PC-9 (cell line): ENCODE results near the gene ATXN1. TPM values are rescaled to one million over a fixed set of nuclear protein-coding genes. Genes with fewer than 3 reads are reported as not detected.

Experiments
- BruUV-seq: library from RNA; stranded (reverse); fragments of 400-500 nt; replicated peaks from 2 replicates; lab custom pipeline; 2021; lab: Mats Ljungman, UMichigan
- CTCF ChIA-PET: fragments of 300-600 bp; sonication (Branson Sonifier 250); formaldehyde crosslinking; loops from one replicate; lab custom pipeline; 2022; ENCODE audit warnings: antibody characterized with exemption; lab: Charles Lee
- POLR2A ChIA-PET: fragments of 300-600 bp; sonication (Branson Sonifier 250); formaldehyde crosslinking; loops from one replicate; lab custom pipeline; 2022; ENCODE audit warnings: antibody characterized with exemption; ENCODE audit not compliant: unreplicated experiment; lab: Charles Lee
- DNase-seq, 2 experiments: peaks; one replicate each; pipeline versions ENCODE4 v3.0.0 to v3.0.0-alpha.2; 2015 to 2022; ENCODE audit warnings: mixed read lengths in 1 of 2
- H2AFZ ChIP-seq: fragments of 200-600 bp; sonication (generic); 2 replicates; pipeline ENCODE4 v1.8.1; 2017; ENCODE audit warnings: antibody characterized with exemption
- H3F3A ChIP-seq: fragments of 200-600 bp; sonication (generic); 2 replicates; pipeline ENCODE4 v1.8.1; 2017; ENCODE audit warnings: antibody characterized with exemption, mild to moderate bottlenecking, low read depth; ENCODE audit not compliant: insufficient read depth
- H3K27ac ChIP-seq: fragments of 200-600 bp; sonication (generic); 2 replicates; pipeline ENCODE4 v1.6.1; 2016; ENCODE audit warnings: mixed run types
- H3K27me3 ChIP-seq: fragments of 200-600 bp; sonication (generic); 2 replicates; pipeline ENCODE4 v1.6.1; 2016; ENCODE audit warnings: low read depth, mixed run types; ENCODE audit not compliant: insufficient read depth
- H3K36me3 ChIP-seq: fragments of 200-600 bp; sonication (generic); 2 replicates; pipeline ENCODE4 v1.6.1; 2016; ENCODE audit warnings: low read depth, mixed run types
- H3K4me1 ChIP-seq: fragments of 200-600 bp; sonication (generic); replicated peaks from 2 replicates; pipeline ENCODE4 v1.6.1; 2016; ENCODE audit warnings: mixed run types; ENCODE audit not compliant: insufficient read depth
- H3K4me2 ChIP-seq: fragments of 200-600 bp; sonication (generic); 2 replicates; pipeline ENCODE4 v1.6.1; 2017; ENCODE audit warnings: mixed run types
- H3K4me3 ChIP-seq: fragments of 200-600 bp; sonication (generic); 2 replicates; pipeline ENCODE4 v1.6.1; 2016; ENCODE audit warnings: mixed run types
- H3K79me2 ChIP-seq: fragments of 200-600 bp; sonication (generic); 2 replicates; pipeline ENCODE4 v1.6.1; 2017; ENCODE audit warnings: low read depth, mixed run types
- H3K9me2 ChIP-seq: fragments of 200-600 bp; sonication (generic); 2 replicates; pipeline ENCODE4 v1.8.1; 2017; ENCODE audit warnings: mild to moderate bottlenecking; ENCODE audit not compliant: insufficient read depth
- H3K9me3 ChIP-seq: fragments of 200-600 bp; sonication (generic); 2 replicates; pipeline ENCODE4 v1.8.1; 2016; ENCODE audit warnings: low read depth; ENCODE audit not compliant: insufficient read depth
- H4K20me1 ChIP-seq: fragments of 200-600 bp; sonication (generic); 2 replicates; pipeline ENCODE4 v1.8.1; 2017; ENCODE audit not compliant: insufficient read depth
- CTCF ChIP-seq: fragments of 200-600 bp; sonication (generic); conservative IDR thresholded peaks from 2 replicates; pipeline ENCODE4 v1.6.1; 2017; ENCODE audit warnings: mixed run types, antibody characterized with exemption, mild to moderate bottlenecking, moderate library complexity
- EZH2 ChIP-seq: fragments of 200-600 bp; sonication (generic); IDR thresholded peaks from 2 replicates; pipeline ENCODE4 v1.8.0; 2017; ENCODE audit warnings: antibody characterized with exemption, low read depth
- intact Hi-C: fragments of 100-400 bp; cut with micrococcal nuclease; formaldehyde crosslinking; loops from one replicate; pipeline ENCODE4 v1.10.0; 2022; ENCODE audit not compliant: unreplicated experiment
- total RNA-seq: library from RNA; stranded (reverse); gene quantifications from 2 replicates; pipeline ENCODE4 v1.2.3, GENCODE V29; 2021

ATXN1 gene
- total RNA-seq, 1 experiment from 2014 or later, result 42.7 TPM

- H3K4me3 ChIP-seq, result no peak overlapping the region
- H3K27me3 ChIP-seq, result no peaks in the 10 kb centered on the region
- no TSS peak for BruUV-seq
- no peaks in the 10 kb centered on the region for H3K36me3 ChIP-seq
- H4K20me1 ChIP-seq, result no peaks in the 10 kb centered on the region
- no peaks in the 10 kb centered on the region for H3K79me2 ChIP-seq
- H3K9me3 ChIP-seq, result no peaks in the 10 kb centered on the region
- H3K4me2 ChIP-seq, result no peak overlapping the region
- intact Hi-C loops, result no loop called here
- no peak for TF ChIP-seq CTCF
- no peak for TF ChIP-seq EZH2
- no peak overlapping the region for H3K27ac ChIP-seq
- no peaks in the 10 kb centered on the region for H3K9me2 ChIP-seq
- CTCF ChIA-PET, result no interaction called here
- POLR2A ChIA-PET, result no interaction called here
- H3K4me1 ChIP-seq, result peaks cover 6% of the 10 kb centered on the region
- no peak overlapping the region for H2AFZ ChIP-seq
- DNase-seq, result no peak
- no peaks in the 10 kb centered on the region for H3F3A ChIP-seq
Observed at GRCh38 chr6:16441262-16441661, 320.0 kb downstream of the ATXN1 start.

GRCh38 chr6:16440636-16441212 is 320.5 kb downstream of the ATXN1 start:
- intact Hi-C loops, result no loop called here
- ChIA-PET CTCF (no interaction called here), POLR2A (no interaction called here)
- no peaks in the 10 kb centered on the region for H3F3A ChIP-seq
- H3K27ac ChIP-seq, result no peak overlapping the region
- TF ChIP-seq CTCF (no peak), EZH2 (no peak)
- no peak overlapping the region for H2AFZ ChIP-seq
- DNase-seq, result no peak
- H3K4me3 ChIP-seq, result no peak overlapping the region
- H3K4me1 ChIP-seq, result peaks cover 6% of the 10 kb centered on the region
- H3K27me3 ChIP-seq, result no peaks in the 10 kb centered on the region
- H4K20me1 ChIP-seq, result no peaks in the 10 kb centered on the region
- H3K79me2 ChIP-seq, result no peaks in the 10 kb centered on the region
- no peaks in the 10 kb centered on the region for H3K9me2 ChIP-seq
- BruUV-seq, result no TSS peak
- no peak overlapping the region for H3K4me2 ChIP-seq
- no peaks in the 10 kb centered on the region for H3K9me3 ChIP-seq
- no peaks in the 10 kb centered on the region for H3K36me3 ChIP-seq

- no peaks in the 10 kb centered on the region for H3F3A ChIP-seq
- H3K27ac ChIP-seq, result peak overlapping the region; percentile 62
- no peaks in the 10 kb centered on the region for H4K20me1 ChIP-seq
- peak overlapping the region; percentile 21; the same call in 1 of the 2 replicates for H3K4me2 ChIP-seq
- BruUV-seq, result no TSS peak
- H3K27me3 ChIP-seq, result no peaks in the 10 kb centered on the region
- no peaks in the 10 kb centered on the region for H3K79me2 ChIP-seq
- no peak overlapping the region for H3K4me3 ChIP-seq
- no peaks in the 10 kb centered on the region for H3K36me3 ChIP-seq
- peak in 1 of 2 experiments; percentile 25 for DNase-seq
- no peak overlapping the region for H2AFZ ChIP-seq
- no peaks in the 10 kb centered on the region for H3K9me2 ChIP-seq
- no peaks in the 10 kb centered on the region for H3K9me3 ChIP-seq
- H3K4me1 ChIP-seq, result peaks cover 6% of the 10 kb centered on the region
- ChIA-PET CTCF (interaction anchor here (0.6 kb wide), 1 partner anchor 745 kb away, joined by 8 read pairs; no protein-coding TSS in a partner anchor), POLR2A (interaction anchor here (0.5 to 0.7 kb wide), 4 partner anchors 15 to 1605 kb away, joined by 3 to 10 read pairs (median 4); no protein-coding TSS in a partner anchor)
- intact Hi-C loops, result no loop called here
- TF ChIP-seq EZH2 (no peak), CTCF (no peak)
Observed at GRCh38 chr6:16438718-16439591, 322.3 kb downstream of the ATXN1 start.
